Transverse colon (tissue), 3 donors: ENCODE results near the gene TDRD7.

ENCODE experiments used
- POLR2A ChIP-seq: fragments of 450-650 bp; IDR thresholded peaks from one replicate; pipeline ENCODE4 v1.6.1; 2016; ENCODE audit warnings: antibody characterized with exemption, mild to moderate bottlenecking, moderate library complexity
- TF ChIP-seq, protein P1 (sequence below), 5 experiments: fragments of 200-600 bp in 3 of 5; fragments of 450-650 bp in 2 of 5; sonication (generic) in 3 of 5; IDR thresholded peaks; 1 replicate in 2 of 5; 2 replicates in 3 of 5; pipeline ENCODE4 v1.5.1; 2016 to 2017; ENCODE audit warnings: antibody characterized with exemption in 5 of 5, inconsistent platforms in 3 of 5, mild to moderate bottlenecking in 2 of 5, moderate library complexity in 1 of 5

- TF ChIP-seq, protein P1, sequence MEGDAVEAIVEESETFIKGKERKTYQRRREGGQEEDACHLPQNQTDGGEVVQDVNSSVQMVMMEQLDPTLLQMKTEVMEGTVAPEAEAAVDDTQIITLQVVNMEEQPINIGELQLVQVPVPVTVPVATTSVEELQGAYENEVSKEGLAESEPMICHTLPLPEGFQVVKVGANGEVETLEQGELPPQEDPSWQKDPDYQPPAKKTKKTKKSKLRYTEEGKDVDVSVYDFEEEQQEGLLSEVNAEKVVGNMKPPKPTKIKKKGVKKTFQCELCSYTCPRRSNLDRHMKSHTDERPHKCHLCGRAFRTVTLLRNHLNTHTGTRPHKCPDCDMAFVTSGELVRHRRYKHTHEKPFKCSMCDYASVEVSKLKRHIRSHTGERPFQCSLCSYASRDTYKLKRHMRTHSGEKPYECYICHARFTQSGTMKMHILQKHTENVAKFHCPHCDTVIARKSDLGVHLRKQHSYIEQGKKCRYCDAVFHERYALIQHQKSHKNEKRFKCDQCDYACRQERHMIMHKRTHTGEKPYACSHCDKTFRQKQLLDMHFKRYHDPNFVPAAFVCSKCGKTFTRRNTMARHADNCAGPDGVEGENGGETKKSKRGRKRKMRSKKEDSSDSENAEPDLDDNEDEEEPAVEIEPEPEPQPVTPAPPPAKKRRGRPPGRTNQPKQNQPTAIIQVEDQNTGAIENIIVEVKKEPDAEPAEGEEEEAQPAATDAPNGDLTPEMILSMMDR (IDR thresholded peaks at IDR 0.05): no peak
- no peak for TF ChIP-seq POLR2A
These were observed 92.7 kb downstream of the TDRD7 start for GRCh38 chr9:97504381-97505216.
